22Rv1 (cell line): ENCODE results near the gene GCNA.
A peak's percentile ranks its signal among the peaks of the same experiment; 100 is the strongest.

Source experiments
- H3K27ac ChIP-seq: fragments of 450-650 bp; 2 replicates; pipeline ENCODE4 v1.5.1; 2017
- ZFX ChIP-seq: fragments of 450-650 bp; IDR thresholded peaks from 2 replicates; pipeline ENCODE4 v1.6.1; 2017; ENCODE audit warnings: antibody characterized with exemption, borderline replicate concordance
- TF ChIP-seq, protein P1 (sequence below): fragments of 450-650 bp; IDR thresholded peaks from 2 replicates; pipeline ENCODE4 v1.5.1; 2017; ENCODE audit warnings: mild to moderate bottlenecking

The GCNA gene, protein sequence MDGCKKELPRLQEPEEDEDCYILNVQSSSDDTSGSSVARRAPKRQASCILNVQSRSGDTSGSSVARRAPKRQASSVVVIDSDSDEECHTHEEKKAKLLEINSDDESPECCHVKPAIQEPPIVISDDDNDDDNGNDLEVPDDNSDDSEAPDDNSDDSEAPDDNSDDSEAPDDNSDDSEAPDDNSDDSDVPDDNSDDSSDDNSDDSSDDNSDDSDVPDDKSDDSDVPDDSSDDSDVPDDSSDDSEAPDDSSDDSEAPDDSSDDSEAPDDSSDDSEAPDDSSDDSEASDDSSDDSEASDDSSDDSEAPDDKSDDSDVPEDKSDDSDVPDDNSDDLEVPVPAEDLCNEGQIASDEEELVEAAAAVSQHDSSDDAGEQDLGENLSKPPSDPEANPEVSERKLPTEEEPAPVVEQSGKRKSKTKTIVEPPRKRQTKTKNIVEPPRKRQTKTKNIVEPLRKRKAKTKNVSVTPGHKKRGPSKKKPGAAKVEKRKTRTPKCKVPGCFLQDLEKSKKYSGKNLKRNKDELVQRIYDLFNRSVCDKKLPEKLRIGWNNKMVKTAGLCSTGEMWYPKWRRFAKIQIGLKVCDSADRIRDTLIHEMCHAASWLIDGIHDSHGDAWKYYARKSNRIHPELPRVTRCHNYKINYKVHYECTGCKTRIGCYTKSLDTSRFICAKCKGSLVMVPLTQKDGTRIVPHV

DNA sequence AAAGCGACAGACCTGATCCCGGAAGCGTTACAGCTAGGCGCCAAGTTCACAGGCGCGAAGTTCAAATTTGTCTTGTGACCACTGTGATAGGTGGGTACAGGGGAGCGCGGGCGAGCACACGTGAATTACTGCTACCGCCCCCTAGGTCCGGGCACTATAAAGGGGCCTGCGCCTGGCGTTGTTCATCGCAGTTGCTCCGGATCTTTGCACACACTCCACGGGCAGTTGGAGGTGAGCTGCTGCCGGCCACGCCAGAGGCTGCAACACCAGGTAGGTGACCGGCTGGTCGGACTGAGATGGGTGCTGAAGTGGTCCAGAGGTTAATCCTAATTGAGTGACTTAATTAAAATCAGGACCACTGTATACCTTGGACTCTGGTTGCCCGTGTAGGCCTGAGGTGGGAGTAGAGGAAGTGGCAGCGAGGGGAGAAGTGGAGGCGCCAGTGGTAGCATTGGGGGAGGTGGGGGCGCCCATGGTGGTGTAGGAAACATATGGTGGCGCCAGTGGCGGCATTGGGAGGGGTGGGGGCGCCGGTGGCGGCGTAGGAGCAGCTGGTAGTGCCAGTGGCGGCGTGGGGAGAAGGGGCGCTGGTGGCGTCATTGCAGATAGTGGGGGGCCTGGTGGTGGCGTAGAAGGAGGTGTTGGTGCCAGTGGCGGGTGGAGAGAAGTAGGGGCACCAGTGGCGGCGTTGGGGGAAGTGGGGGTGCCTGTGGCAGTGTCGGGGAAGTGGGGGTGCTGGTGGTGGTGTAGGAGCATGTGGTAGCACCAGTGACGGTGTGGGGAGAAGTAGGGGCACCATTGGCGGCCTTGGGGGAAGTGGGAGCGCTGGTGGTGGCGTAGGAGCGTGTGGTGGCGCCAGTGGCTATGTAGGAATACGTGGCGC is at the start of gene GCNA:
TSS of gene GCNA (plus strand) at position 185 of the 883 bp plus-strand sequence. CDS start 2,385 bp downstream, outside the sequence.
- TF ChIP-seq, protein P1, sequence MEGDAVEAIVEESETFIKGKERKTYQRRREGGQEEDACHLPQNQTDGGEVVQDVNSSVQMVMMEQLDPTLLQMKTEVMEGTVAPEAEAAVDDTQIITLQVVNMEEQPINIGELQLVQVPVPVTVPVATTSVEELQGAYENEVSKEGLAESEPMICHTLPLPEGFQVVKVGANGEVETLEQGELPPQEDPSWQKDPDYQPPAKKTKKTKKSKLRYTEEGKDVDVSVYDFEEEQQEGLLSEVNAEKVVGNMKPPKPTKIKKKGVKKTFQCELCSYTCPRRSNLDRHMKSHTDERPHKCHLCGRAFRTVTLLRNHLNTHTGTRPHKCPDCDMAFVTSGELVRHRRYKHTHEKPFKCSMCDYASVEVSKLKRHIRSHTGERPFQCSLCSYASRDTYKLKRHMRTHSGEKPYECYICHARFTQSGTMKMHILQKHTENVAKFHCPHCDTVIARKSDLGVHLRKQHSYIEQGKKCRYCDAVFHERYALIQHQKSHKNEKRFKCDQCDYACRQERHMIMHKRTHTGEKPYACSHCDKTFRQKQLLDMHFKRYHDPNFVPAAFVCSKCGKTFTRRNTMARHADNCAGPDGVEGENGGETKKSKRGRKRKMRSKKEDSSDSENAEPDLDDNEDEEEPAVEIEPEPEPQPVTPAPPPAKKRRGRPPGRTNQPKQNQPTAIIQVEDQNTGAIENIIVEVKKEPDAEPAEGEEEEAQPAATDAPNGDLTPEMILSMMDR, result no peak
- no peak for TF ChIP-seq ZFX
- no peak within 1 kb of the TSS for H3K27ac ChIP-seq

GRCh38 chrX:71532078-71532752 is 46.0 kb upstream of the GCNA start:
- TF ChIP-seq, protein P1, result no peak
- TF ChIP-seq ZFX, result no peak
- H3K27ac ChIP-seq, result peak overlapping the region; percentile 86

GRCh38 chrX:71532753-71533425 is 45.3 kb upstream of the GCNA start, which contains the start of gene OGT:
TSS of gene OGT (plus strand) at chrX:71533104. CDS start at chrX:71533300, 196 bp downstream.
- H3K27ac ChIP-seq, result peak within 1 kb of the TSS; percentile 86
- TF ChIP-seq ZFX, result no peak
- TF ChIP-seq, protein P1, result no peak

- peak overlapping the region; percentile 86 for H3K27ac ChIP-seq
- no peak for TF ChIP-seq ZFX
- TF ChIP-seq, protein P1, result no peak
These were observed 44.8 kb upstream of the GCNA start for GRCh38 chrX:71533516-71533850.

GRCh38 chrX:71533851-71534561 is 44.2 kb upstream of the GCNA start:
- TF ChIP-seq, protein P1, result no peak
- no peak for TF ChIP-seq ZFX
- H3K27ac ChIP-seq, result peak overlapping the region; percentile 86
